H1 (cell line): ENCODE results near the gene SOX2. TPM values are rescaled to one million over a fixed set of nuclear protein-coding genes. Genes with fewer than 3 reads are reported as not detected.

Source experiments
- ATF2 ChIP-seq: IDR thresholded peaks from 2 replicates; pipeline ENCODE4 v1.6.1; 2012; ENCODE audit warnings: low read length, inconsistent platforms
- BACH1 ChIP-seq: IDR thresholded peaks from 2 replicates; pipeline ENCODE4 v1.6.1; 2012; ENCODE audit warnings: low read length, improper control_type of control experiment
- CEBPB ChIP-seq: IDR thresholded peaks from 2 replicates; pipeline ENCODE4 v1.6.1; 2012; ENCODE audit warnings: low read depth, low read length
- CHD1 ChIP-seq: IDR thresholded peaks from 2 replicates; pipeline ENCODE4 v1.6.1; 2012; ENCODE audit warnings: low read depth, low read length, improper control_type of control experiment
- CTBP2 ChIP-seq: IDR thresholded peaks from 2 replicates; pipeline ENCODE4 v1.7.0; 2011; ENCODE audit warnings: borderline replicate concordance, mild to moderate bottlenecking, moderate library complexity, mixed read lengths, low read length; ENCODE audit not compliant: insufficient read depth, insufficient read length
- GTF2F1 ChIP-seq: IDR thresholded peaks from 2 replicates; pipeline ENCODE4 v1.6.1; 2012; ENCODE audit warnings: low read depth, low read length, improper control_type of control experiment, borderline replicate concordance
- HDAC2 ChIP-seq, 2 experiments: fragments of 300-600 bp in 1 of 2; sonication (generic) in 1 of 2; IDR thresholded peaks; 2 replicates each; pipeline ENCODE4 v1.6.1; 2011 to 2012; ENCODE audit warnings: low read depth in 2 of 2, low read length in 2 of 2, mild to moderate bottlenecking in 2 of 2, moderate library complexity in 2 of 2, borderline replicate concordance in 1 of 2, inconsistent platforms in 1 of 2
- MAFK ChIP-seq: IDR thresholded peaks from 2 replicates; pipeline ENCODE4 v1.6.1; 2012; ENCODE audit warnings: low read depth, mild to moderate bottlenecking, improper control_type of control experiment, low read length
- POLR2A ChIP-seq, 2 experiments: IDR thresholded peaks; 1 replicate in 1 of 2; 2 replicates in 1 of 2; pipeline ENCODE4 v1.6.1; 2011; ENCODE audit warnings: low read depth in 2 of 2, low read length in 2 of 2, mild to moderate bottlenecking in 2 of 2; ENCODE audit errors: control extremely low read depth in 1 of 2
- SP1 ChIP-seq: IDR thresholded peaks from 2 replicates; pipeline ENCODE4 v1.6.1; 2011; ENCODE audit warnings: low read depth, low read length
- SP2 ChIP-seq: IDR thresholded peaks from 2 replicates; pipeline ENCODE4 v1.6.1; 2012; ENCODE audit warnings: mild to moderate bottlenecking, low read length, inconsistent platforms
- TAF7 ChIP-seq: optimal IDR thresholded peaks from 2 replicates; pipeline ENCODE3; 2011; ENCODE audit warnings: low read depth, mild to moderate bottlenecking, inconsistent platforms, low read length, moderate library complexity, borderline replicate concordance
- TCF12 ChIP-seq: IDR thresholded peaks from 2 replicates; pipeline ENCODE4 v1.6.1; 2011; ENCODE audit warnings: low read depth, mild to moderate bottlenecking, low read length
- TEAD4 ChIP-seq: IDR thresholded peaks from 2 replicates; pipeline ENCODE4 v1.6.1; 2012; ENCODE audit warnings: low read depth, low read length, inconsistent platforms, mixed read lengths
- ZNF274 ChIP-seq: IDR thresholded peaks from 2 replicates; pipeline ENCODE4 v1.7.0; 2012; ENCODE audit warnings: low read length, borderline replicate concordance; ENCODE audit errors: extremely low read depth
- polyA plus RNA-seq, 7 experiments: library from polyadenylated mRNA; depleted of rRNA in 3 of 7; stranded (reverse) in 5 of 7; unstranded in 2 of 7; fragments of >200 nt in 5 of 7; fragments of 200-250 nt in 2 of 7; gene quantifications; 1 replicate in 5 of 7; 2 replicates in 1 of 7; 4 replicates in 1 of 7; pipeline versions ENCODE4 v1.2.1 to v1.2.3, GENCODE V29; 2011 to 2013; ENCODE audit warnings: missing spikeins in 2 of 7, mixed read lengths in 2 of 7
- total RNA-seq: library from RNA; stranded (reverse); fragmentation: NEBNext Ultra II Directional; extraction: Animal tissue kit (Norgen Biotek cat#: 25700); gene quantifications from 2 replicates; pipeline ENCODE4 v1.2.1, GENCODE V29; 2021

The SOX2 gene
- total and polyA plus RNA-seq, 2 of the 8 experiments (the other 6 are each of a cell fraction or from before 2014, with no cell fraction given) = 149 to 247 TPM

DNA sequence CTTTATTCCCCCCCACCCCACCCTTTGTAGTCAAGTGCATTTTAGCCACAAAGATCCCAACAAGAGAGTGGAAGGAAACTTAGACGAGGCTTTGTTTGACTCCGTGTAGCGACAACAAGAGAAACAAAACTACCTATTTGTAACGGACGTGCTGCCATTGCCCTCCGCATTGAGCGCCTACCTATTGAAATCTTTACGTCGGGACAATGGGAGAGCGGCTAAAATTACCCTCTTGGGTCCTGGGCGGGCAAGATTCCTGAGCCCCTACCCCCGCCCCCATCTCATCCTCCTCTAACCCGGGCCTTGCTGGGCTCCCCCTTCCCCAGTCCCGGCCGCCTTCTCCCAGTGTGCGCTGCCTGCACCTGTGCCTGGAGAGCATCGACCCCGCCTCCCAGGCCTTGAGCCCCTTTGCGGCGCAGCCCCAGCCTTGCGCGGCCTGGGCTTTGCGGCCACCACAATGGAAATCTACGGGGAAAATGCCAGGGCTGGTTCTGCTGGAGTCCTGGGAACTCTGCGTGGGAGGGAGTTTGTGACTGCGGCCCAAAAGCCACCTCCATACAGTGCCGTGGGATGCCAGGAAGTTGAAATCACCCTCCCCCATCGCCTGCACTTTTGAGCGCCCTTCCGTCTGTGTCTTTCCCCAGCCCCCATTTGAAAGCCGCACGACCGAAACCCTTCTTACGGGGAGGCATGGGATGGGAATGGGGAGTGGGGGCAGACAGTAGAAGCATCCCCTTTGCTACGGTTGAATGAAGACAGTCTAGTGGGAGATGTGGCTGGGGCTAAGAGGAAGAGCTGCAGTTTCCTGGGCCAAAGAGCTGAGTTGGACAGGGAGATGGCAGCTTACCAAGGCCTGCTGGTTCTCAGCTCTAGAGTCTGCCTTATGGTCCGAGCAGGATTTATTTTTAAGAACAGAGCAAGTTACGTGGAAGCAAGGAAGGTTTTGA is 1.1 kb upstream of the SOX2 start (continued):
- TF ChIP-seq ATF2 (no peak), POLR2A (IDR thresholded peaks at IDR 0.05; ENCODE audit: control extremely low read depth in 1 of 2, low read depth in 2 of 2, low read length in 2 of 2) (peak in 1 of 2 experiments; percentile 49; a peak in 2 of 3 replicates), TEAD4 (peak; percentile 40; the same call in 1 of the 2 replicates), SP2 (no peak), CHD1 (no peak), HDAC2 (IDR thresholded peaks at IDR 0.05; ENCODE audit: borderline replicate concordance in 1 of 2, low read depth in 2 of 2, low read length in 2 of 2) (no peak; a peak in 1 of 4 replicates), ZNF274 (no peak), BACH1 (0 out of 2 replicates have a peak, but pooled peaks have one; percentile 8), MAFK (no peak), CTBP2 (no peak), CEBPB (no peak), TCF12 (peak; percentile 85; the same call in 1 of the 2 replicates), SP1 (peak; percentile 38; the same call in 1 of the 2 replicates), GTF2F1 (no peak), TAF7 (peak; percentile 70)
- TF ChIP-seq, all 59 proteins: peak for 19
